Liver (tissue), 9 donors: ENCODE measurements around the gene COA1. TPM values are rescaled to one million over a fixed set of nuclear protein-coding genes. Genes with fewer than 3 reads are reported as not detected.

ENCODE experiments used
- DNase-seq: peaks from one replicate; pipeline ENCODE4 v3.0.0-alpha.2; 2017; ENCODE audit warnings: low spot score
- H3K27ac ChIP-seq, 2 donors: one replicate each; pipeline ENCODE4 v1.7.0; 2013; ENCODE audit warnings: inconsistent platforms in 2 of 2, low read length in 2 of 2, control low read depth in 1 of 2, low read depth in 1 of 2, mild to moderate bottlenecking in 1 of 2
- H3K27me3 ChIP-seq, 4 donors: one replicate each; pipeline versions ENCODE4 v1.6.1 to v1.7.0; 2013; ENCODE audit warnings: low read length in 3 of 4, inconsistent platforms in 1 of 4, mild to moderate bottlenecking in 1 of 4, moderate library complexity in 1 of 4; ENCODE audit not compliant: control insufficient read depth in 4 of 4, insufficient read depth in 4 of 4
- H3K36me3 ChIP-seq, 4 donors: one replicate each; pipeline versions ENCODE4 v1.6.1 to v1.7.0; 2013; ENCODE audit warnings: low read length in 3 of 4, mild to moderate bottlenecking in 3 of 4, low read depth in 1 of 4, moderate library complexity in 1 of 4; ENCODE audit not compliant: control insufficient read depth in 4 of 4, insufficient read depth in 3 of 4
- H3K4me1 ChIP-seq, 4 donors: one replicate each; pipeline versions ENCODE4 v1.6.1 to v1.7.0; 2013; ENCODE audit warnings: low read length in 3 of 4, mild to moderate bottlenecking in 3 of 4, moderate library complexity in 1 of 4; ENCODE audit not compliant: control insufficient read depth in 4 of 4, insufficient read depth in 4 of 4
- H3K4me3 ChIP-seq, 3 donors: one replicate each; pipeline versions ENCODE4 v1.6.1 to v1.7.0; 2013; ENCODE audit warnings: low read length in 3 of 3, control low read depth in 1 of 3, low read depth in 1 of 3, mild to moderate bottlenecking in 1 of 3
- H3K9ac ChIP-seq, 2 donors: one replicate each; pipeline ENCODE4 v1.7.0; 2013; ENCODE audit warnings: low read length in 2 of 2, mild to moderate bottlenecking in 2 of 2, moderate library complexity in 2 of 2, control low read depth in 1 of 2, low read depth in 1 of 2
- H3K9me3 ChIP-seq, 4 donors: one replicate each; pipeline versions ENCODE4 v1.6.1 to v1.7.0; 2013; ENCODE audit warnings: low read length in 3 of 4; ENCODE audit not compliant: control insufficient read depth in 4 of 4
- EGR1 ChIP-seq, 2 donors: IDR thresholded peaks; 2 replicates each; pipeline ENCODE4 v1.6.1; 2016 to 2018; ENCODE audit warnings: antibody characterized with exemption in 2 of 2, low read depth in 2 of 2
- FOXA2 ChIP-seq: IDR thresholded peaks from 2 replicates; pipeline ENCODE4 v1.6.1; 2016; ENCODE audit warnings: antibody characterized with exemption
- HNF4A ChIP-seq, 2 donors: conservative IDR thresholded peaks; 2 replicates each; pipeline ENCODE4 v1.6.1; 2016; ENCODE audit warnings: antibody characterized with exemption in 2 of 2, mild to moderate bottlenecking in 2 of 2
- JUND ChIP-seq, 2 donors: IDR thresholded peaks; 2 replicates each; pipeline ENCODE4 v1.6.1; 2016; ENCODE audit warnings: antibody characterized with exemption in 2 of 2
- NR2F2 ChIP-seq: IDR thresholded peaks from 2 replicates; pipeline ENCODE4 v1.6.1; 2016; ENCODE audit warnings: antibody characterized with exemption
- RAD21 ChIP-seq, 2 donors: IDR thresholded peaks; 2 replicates each; pipeline ENCODE4 v1.6.1; 2016; ENCODE audit warnings: antibody characterized with exemption in 2 of 2, mild to moderate bottlenecking in 2 of 2
- RXRA ChIP-seq, 2 donors: IDR thresholded peaks; 2 replicates each; pipeline ENCODE4 v1.6.1; 2017 to 2018; ENCODE audit warnings: antibody characterized with exemption in 2 of 2, mild to moderate bottlenecking in 1 of 2
- YY1 ChIP-seq: IDR thresholded peaks from 2 replicates; pipeline ENCODE4 v1.6.1; 2016; ENCODE audit warnings: antibody characterized with exemption, mild to moderate bottlenecking
- WGBS: extraction: QIAGEN DNeasy Blood & Tissue Kit; methylation state at CpG from one replicate; pipeline ENCODE4 v1.1.7; 2013; 5-methylcytosine and 5-hydroxymethylcytosine counted together
- polyA plus RNA-seq, 2 donors: library from polyadenylated mRNA; stranded (reverse) in 1 of 2; unstranded in 1 of 2; fragments of 200-250 nt in 1 of 2; fragments of >200 nt in 1 of 2; fragmentation: Nextera tagmentation in 1 of 2; extraction: Ambion mirVana in 1 of 2; gene quantifications; one replicate each; pipeline versions ENCODE4 v1.2.1 to v1.2.3, GENCODE V29; 2013 to 2015
- total RNA-seq, 2 donors: library from RNA; depleted of rRNA; stranded (reverse); fragments of >200 nt; gene quantifications; one replicate each; pipeline ENCODE4 v1.2.3, GENCODE V29; 2014
- TF ChIP-seq, protein P1 (sequence below): IDR thresholded peaks from 2 replicates; pipeline ENCODE4 v1.6.1; 2016; ENCODE audit warnings: antibody characterized with exemption, mild to moderate bottlenecking
- TF ChIP-seq, protein P2 (sequence below): IDR thresholded peaks from 2 replicates; pipeline ENCODE4 v1.6.1; 2016; ENCODE audit warnings: antibody characterized with exemption
- TF ChIP-seq, protein P3 (sequence below): IDR thresholded peaks from 2 replicates; pipeline ENCODE4 v1.6.1; 2016; ENCODE audit warnings: antibody characterized with exemption
- TF ChIP-seq, protein P4 (sequence below): fragments of 150-350 bp; IDR thresholded peaks from 2 replicates; pipeline ENCODE4 v1.5.1; 2017; ENCODE audit warnings: improper control_type of control experiment, low read depth, low read length; ENCODE audit not compliant: missing input control
- donor health status: healthy.
- donor health status: healthy.
- donor health status: healthy.
- donor health status: healthy.
- donor health status: healthy.

Gene COA1
- total and polyA plus RNA-seq, 4 donors, result 16.6 to 37.8 (median 29.4) TPM

DNA sequence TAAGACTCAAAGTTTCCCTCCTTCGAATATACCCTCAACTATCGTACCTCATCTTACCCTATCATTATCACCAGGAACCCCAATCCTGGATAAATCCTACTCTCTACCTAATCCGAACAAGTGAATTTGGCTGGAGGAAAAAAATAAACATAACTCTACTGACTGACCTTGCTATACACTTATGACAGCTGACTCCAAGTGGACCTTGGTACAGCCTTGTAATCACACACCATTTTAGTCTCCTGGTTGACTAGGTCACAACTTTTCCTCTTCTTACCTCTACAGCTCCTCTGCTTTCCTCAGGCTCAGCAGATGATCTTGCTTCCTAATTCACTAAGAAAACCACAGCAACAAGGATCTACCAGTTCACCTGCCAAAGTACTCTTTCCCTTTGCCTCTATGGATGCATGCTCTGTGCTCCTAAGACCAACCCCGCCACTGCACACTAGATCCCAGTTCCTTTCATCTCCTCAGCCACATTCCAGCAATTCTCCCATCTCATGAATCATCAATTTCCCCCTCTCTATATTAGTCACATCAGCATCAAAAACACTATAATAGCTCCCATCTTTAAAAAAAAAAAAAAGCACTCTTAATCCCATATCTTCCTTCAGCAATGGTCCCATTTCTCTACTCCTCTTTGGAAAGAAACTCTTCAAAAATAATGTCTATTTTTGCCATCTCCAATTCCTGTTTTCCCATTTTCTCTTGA, 35.5 kb downstream of the COA1 start:
- peaks cover 0 to 3% (median 0%) of the 10 kb centered on the region in 4 donors for H3K4me1 ChIP-seq
- 90% methylated on average over 4 of the region's 4 CpGs for WGBS

DNA sequence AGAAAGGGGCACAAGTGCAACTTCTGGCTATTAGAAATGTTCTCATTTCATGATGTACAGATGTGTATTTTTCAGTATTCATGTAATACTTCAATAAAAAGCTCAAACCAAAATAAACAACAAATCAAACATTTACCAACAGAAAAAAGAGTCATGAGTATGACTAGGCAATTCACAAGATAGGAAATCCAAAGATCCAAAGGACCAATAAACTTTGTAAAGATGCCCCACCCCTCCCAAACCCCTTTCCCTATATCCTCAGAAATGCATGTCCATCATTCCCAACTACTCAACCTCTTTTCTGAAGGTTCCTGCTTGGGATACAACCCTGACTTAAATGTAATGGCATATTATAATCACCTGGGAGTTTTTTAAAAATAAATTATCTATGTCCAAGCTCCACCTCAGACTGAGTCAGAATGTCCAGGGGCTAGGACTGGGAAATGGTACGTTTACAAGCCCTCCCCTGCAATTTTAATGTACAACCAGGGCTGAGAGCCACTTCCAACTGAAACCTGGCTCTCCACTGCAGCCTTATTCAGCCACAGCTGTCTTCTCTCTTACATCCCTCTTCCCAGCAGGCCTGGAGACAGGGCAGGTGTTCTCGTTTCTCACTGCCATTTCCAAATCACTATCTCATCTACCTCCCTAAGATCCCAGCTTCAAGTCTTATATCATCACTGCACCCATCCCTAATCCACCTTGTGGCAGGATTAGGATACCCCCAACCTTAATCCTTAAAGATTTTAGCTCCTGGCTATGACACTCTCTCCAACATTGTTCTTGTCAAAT, 36.5 kb downstream of the COA1 start:
- no peak overlapping the region for H3K9ac ChIP-seq
- TF ChIP-seq, protein P1, sequence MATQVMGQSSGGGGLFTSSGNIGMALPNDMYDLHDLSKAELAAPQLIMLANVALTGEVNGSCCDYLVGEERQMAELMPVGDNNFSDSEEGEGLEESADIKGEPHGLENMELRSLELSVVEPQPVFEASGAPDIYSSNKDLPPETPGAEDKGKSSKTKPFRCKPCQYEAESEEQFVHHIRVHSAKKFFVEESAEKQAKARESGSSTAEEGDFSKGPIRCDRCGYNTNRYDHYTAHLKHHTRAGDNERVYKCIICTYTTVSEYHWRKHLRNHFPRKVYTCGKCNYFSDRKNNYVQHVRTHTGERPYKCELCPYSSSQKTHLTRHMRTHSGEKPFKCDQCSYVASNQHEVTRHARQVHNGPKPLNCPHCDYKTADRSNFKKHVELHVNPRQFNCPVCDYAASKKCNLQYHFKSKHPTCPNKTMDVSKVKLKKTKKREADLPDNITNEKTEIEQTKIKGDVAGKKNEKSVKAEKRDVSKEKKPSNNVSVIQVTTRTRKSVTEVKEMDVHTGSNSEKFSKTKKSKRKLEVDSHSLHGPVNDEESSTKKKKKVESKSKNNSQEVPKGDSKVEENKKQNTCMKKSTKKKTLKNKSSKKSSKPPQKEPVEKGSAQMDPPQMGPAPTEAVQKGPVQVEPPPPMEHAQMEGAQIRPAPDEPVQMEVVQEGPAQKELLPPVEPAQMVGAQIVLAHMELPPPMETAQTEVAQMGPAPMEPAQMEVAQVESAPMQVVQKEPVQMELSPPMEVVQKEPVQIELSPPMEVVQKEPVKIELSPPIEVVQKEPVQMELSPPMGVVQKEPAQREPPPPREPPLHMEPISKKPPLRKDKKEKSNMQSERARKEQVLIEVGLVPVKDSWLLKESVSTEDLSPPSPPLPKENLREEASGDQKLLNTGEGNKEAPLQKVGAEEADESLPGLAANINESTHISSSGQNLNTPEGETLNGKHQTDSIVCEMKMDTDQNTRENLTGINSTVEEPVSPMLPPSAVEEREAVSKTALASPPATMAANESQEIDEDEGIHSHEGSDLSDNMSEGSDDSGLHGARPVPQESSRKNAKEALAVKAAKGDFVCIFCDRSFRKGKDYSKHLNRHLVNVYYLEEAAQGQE, result no peak
- TF ChIP-seq JUND (IDR thresholded peaks at IDR 0.05) (no peak), FOXA2 (no peak), RXRA (IDR thresholded peaks at IDR 0.05) (no peak), YY1 (no peak), RAD21 (IDR thresholded peaks at IDR 0.05) (no peak), NR2F2 (no peak)
- TF ChIP-seq, protein P2, sequence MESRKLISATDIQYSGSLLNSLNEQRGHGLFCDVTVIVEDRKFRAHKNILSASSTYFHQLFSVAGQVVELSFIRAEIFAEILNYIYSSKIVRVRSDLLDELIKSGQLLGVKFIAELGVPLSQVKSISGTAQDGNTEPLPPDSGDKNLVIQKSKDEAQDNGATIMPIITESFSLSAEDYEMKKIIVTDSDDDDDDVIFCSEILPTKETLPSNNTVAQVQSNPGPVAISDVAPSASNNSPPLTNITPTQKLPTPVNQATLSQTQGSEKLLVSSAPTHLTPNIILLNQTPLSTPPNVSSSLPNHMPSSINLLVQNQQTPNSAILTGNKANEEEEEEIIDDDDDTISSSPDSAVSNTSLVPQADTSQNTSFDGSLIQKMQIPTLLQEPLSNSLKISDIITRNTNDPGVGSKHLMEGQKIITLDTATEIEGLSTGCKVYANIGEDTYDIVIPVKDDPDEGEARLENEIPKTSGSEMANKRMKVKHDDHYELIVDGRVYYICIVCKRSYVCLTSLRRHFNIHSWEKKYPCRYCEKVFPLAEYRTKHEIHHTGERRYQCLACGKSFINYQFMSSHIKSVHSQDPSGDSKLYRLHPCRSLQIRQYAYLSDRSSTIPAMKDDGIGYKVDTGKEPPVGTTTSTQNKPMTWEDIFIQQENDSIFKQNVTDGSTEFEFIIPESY, result no peak
- TF ChIP-seq, protein P3, sequence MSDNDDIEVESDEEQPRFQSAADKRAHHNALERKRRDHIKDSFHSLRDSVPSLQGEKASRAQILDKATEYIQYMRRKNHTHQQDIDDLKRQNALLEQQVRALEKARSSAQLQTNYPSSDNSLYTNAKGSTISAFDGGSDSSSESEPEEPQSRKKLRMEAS, result no peak
- no peak overlapping the region for H3K4me3 ChIP-seq
- DNase-seq, result no peak
- H3K36me3 ChIP-seq, result no peaks in the 10 kb centered on the region
- no peaks in the 10 kb centered on the region for H3K9me3 ChIP-seq
- WGBS, result 77% methylated on average over 2 of the region's 2 CpGs
- H3K27ac ChIP-seq, result no peak overlapping the region
- peaks cover 0 to 3% (median 0%) of the 10 kb centered on the region in 4 donors for H3K4me1 ChIP-seq
- no peaks in the 10 kb centered on the region for H3K27me3 ChIP-seq

More for the DNA sequence above, 35.5 kb downstream of the COA1 start:
- no peaks in the 10 kb centered on the region for H3K27me3 ChIP-seq
- DNase-seq, result no peak
- no peak overlapping the region for H3K27ac ChIP-seq
- no peak overlapping the region for H3K9ac ChIP-seq
- TF ChIP-seq, protein P1, result no peak
- TF ChIP-seq, protein P4, sequence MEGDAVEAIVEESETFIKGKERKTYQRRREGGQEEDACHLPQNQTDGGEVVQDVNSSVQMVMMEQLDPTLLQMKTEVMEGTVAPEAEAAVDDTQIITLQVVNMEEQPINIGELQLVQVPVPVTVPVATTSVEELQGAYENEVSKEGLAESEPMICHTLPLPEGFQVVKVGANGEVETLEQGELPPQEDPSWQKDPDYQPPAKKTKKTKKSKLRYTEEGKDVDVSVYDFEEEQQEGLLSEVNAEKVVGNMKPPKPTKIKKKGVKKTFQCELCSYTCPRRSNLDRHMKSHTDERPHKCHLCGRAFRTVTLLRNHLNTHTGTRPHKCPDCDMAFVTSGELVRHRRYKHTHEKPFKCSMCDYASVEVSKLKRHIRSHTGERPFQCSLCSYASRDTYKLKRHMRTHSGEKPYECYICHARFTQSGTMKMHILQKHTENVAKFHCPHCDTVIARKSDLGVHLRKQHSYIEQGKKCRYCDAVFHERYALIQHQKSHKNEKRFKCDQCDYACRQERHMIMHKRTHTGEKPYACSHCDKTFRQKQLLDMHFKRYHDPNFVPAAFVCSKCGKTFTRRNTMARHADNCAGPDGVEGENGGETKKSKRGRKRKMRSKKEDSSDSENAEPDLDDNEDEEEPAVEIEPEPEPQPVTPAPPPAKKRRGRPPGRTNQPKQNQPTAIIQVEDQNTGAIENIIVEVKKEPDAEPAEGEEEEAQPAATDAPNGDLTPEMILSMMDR, result no peak
- TF ChIP-seq EGR1 (IDR thresholded peaks at IDR 0.05; ENCODE audit: low read depth in 2 of 2), result no peak
- peak in 1 of 2 donors; percentile 9 for TF ChIP-seq HNF4A (conservative IDR thresholded peaks at IDR 0.05)
- H3K36me3 ChIP-seq, result no peaks in the 10 kb centered on the region
- no peaks in the 10 kb centered on the region for H3K9me3 ChIP-seq
- no peak overlapping the region for H3K4me3 ChIP-seq
